ENCODE data around the gene NFE2.

Gene NFE2

DNA sequence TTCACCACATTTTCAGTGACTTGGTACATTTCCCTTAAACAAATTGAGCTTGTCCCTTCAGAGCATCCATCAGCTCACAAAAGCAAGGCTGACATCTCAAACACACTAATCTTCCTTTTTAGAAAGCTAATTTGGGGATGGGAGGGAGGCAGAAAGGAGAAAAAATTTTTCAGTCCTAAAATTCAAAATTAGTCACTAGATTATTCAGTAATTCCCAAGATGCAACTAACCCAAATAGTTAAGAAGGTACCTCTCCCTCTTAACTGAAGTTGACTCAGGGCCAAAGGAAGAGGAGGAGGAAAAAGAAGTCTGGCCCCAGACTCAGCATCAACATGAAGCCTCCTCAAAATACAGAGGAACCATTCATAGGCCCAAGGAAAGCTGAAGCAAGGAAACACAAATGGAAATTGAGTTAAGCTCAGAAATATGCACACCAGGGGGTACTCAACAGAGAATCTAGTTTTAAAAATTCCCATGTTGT, 42.6 kb downstream of the NFE2 start:
- H3K4me3 ChIP-seq (ENCODE audit: low read length), result no peak overlapping the region
- H3K79me2 ChIP-seq (ENCODE audit: control insufficient read depth, low read length), result peaks cover 84% of the 10 kb centered on the region
- H3K4me2 ChIP-seq (ENCODE audit: low read length), result no peak overlapping the region
- H3K9me2 ChIP-seq (replicated peaks; ENCODE audit: control insufficient read depth, low read length), result no peaks in the 10 kb centered on the region
- peaks cover 2% of the 10 kb centered on the region; the same call in 1 of the 2 replicates for H4K20me1 ChIP-seq (ENCODE audit: control insufficient read depth, insufficient read depth, low read depth, low read length)
- H3F3A ChIP-seq (ENCODE audit: control insufficient read depth, insufficient read depth), result peaks cover 16% of the 10 kb centered on the region
- H3K27ac ChIP-seq (ENCODE audit: low read depth, low read length), result 0 out of 2 replicates have a peak overlapping the region, but pooled peaks have one; percentile 1
- H3K27me3 ChIP-seq (ENCODE audit: control insufficient read depth, low read length), result no peaks in the 10 kb centered on the region
- H3K36me3 ChIP-seq (ENCODE audit: control insufficient read depth, low read length), result peaks cover 58% of the 10 kb centered on the region
- H3K9me3 ChIP-seq (ENCODE audit: control insufficient read depth, insufficient read depth, low read length), result no peaks in the 10 kb centered on the region
- H3K4me1 ChIP-seq (ENCODE audit: control insufficient read depth, low read length), result peaks cover 54% of the 10 kb centered on the region
- TF ChIP-seq EZH2phosphoT487 (IDR thresholded peaks at IDR 0.05; ENCODE audit: borderline replicate concordance, low read length), result no peak
- TF ChIP-seq, protein P1, sequence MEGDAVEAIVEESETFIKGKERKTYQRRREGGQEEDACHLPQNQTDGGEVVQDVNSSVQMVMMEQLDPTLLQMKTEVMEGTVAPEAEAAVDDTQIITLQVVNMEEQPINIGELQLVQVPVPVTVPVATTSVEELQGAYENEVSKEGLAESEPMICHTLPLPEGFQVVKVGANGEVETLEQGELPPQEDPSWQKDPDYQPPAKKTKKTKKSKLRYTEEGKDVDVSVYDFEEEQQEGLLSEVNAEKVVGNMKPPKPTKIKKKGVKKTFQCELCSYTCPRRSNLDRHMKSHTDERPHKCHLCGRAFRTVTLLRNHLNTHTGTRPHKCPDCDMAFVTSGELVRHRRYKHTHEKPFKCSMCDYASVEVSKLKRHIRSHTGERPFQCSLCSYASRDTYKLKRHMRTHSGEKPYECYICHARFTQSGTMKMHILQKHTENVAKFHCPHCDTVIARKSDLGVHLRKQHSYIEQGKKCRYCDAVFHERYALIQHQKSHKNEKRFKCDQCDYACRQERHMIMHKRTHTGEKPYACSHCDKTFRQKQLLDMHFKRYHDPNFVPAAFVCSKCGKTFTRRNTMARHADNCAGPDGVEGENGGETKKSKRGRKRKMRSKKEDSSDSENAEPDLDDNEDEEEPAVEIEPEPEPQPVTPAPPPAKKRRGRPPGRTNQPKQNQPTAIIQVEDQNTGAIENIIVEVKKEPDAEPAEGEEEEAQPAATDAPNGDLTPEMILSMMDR (IDR thresholded peaks at IDR 0.05; ENCODE audit: low read depth, low read length, poor library complexity, severe bottlenecking), result no peak

- peaks cover 78% of the 10 kb centered on the region for H3K79me2 ChIP-seq (ENCODE audit: control insufficient read depth, low read length)
- H3K4me3 ChIP-seq (ENCODE audit: low read length), result no peak overlapping the region
- H3K9me2 ChIP-seq (replicated peaks; ENCODE audit: control insufficient read depth, low read length), result no peaks in the 10 kb centered on the region
- H3K9me3 ChIP-seq (ENCODE audit: control insufficient read depth, insufficient read depth, low read length), result no peaks in the 10 kb centered on the region
- H3K4me1 ChIP-seq (ENCODE audit: control insufficient read depth, low read length), result peaks cover 45% of the 10 kb centered on the region
- peaks cover 17% of the 10 kb centered on the region for H3F3A ChIP-seq (ENCODE audit: control insufficient read depth, insufficient read depth)
- H3K27me3 ChIP-seq (ENCODE audit: control insufficient read depth, low read length), result no peaks in the 10 kb centered on the region
- H3K27ac ChIP-seq (ENCODE audit: low read depth, low read length), result no peak overlapping the region
- peaks cover 2% of the 10 kb centered on the region; the same call in 1 of the 2 replicates for H4K20me1 ChIP-seq (ENCODE audit: control insufficient read depth, insufficient read depth, low read depth, low read length)
- H3K4me2 ChIP-seq (ENCODE audit: low read length), result no peak overlapping the region
- TF ChIP-seq EZH2phosphoT487 (IDR thresholded peaks at IDR 0.05; ENCODE audit: borderline replicate concordance, low read length), result no peak
- TF ChIP-seq, protein P1 (IDR thresholded peaks at IDR 0.05; ENCODE audit: low read depth, low read length, poor library complexity, severe bottlenecking), result no peak
- H3K36me3 ChIP-seq (ENCODE audit: control insufficient read depth, low read length), result peaks cover 61% of the 10 kb centered on the region
These were observed 43.5 kb downstream of the NFE2 start for GRCh38 chr12:54257332-54257731.

GRCh38 chr12:54253240-54253639, 47.6 kb downstream of the NFE2 start:
- no peak overlapping the region for H3K4me3 ChIP-seq (ENCODE audit: low read length)
- H3K27me3 ChIP-seq (ENCODE audit: control insufficient read depth, low read length), result no peaks in the 10 kb centered on the region
- no peak for TF ChIP-seq EZH2phosphoT487 (IDR thresholded peaks at IDR 0.05; ENCODE audit: borderline replicate concordance, low read length)
- TF ChIP-seq, protein P1 (IDR thresholded peaks at IDR 0.05; ENCODE audit: low read depth, low read length, poor library complexity, severe bottlenecking), result no peak
- H3K9me3 ChIP-seq (ENCODE audit: control insufficient read depth, insufficient read depth, low read length), result no peaks in the 10 kb centered on the region
- H4K20me1 ChIP-seq (ENCODE audit: control insufficient read depth, insufficient read depth, low read depth, low read length), result no peaks in the 10 kb centered on the region
- peaks cover 15% of the 10 kb centered on the region for H3F3A ChIP-seq (ENCODE audit: control insufficient read depth, insufficient read depth)
- no peaks in the 10 kb centered on the region for H3K9me2 ChIP-seq (replicated peaks; ENCODE audit: control insufficient read depth, low read length)
- no peak overlapping the region for H3K27ac ChIP-seq (ENCODE audit: low read depth, low read length)
- H3K79me2 ChIP-seq (ENCODE audit: control insufficient read depth, low read length), result peaks cover 51% of the 10 kb centered on the region
- H3K4me1 ChIP-seq (ENCODE audit: control insufficient read depth, low read length), result peaks cover 4% of the 10 kb centered on the region
- peaks cover 70% of the 10 kb centered on the region for H3K36me3 ChIP-seq (ENCODE audit: control insufficient read depth, low read length)
- H3K4me2 ChIP-seq (ENCODE audit: low read length), result no peak overlapping the region

Data from DOHH2 (cell line).